Caki2 (cell line): ENCODE results near the gene FAM171A1. TPM values are rescaled to one million over a fixed set of nuclear protein-coding genes. Genes with fewer than 3 reads are reported as not detected.

Source experiments
- DNase-seq: peaks from one replicate; pipeline ENCODE4 v3.0.0-alpha.2; 2015; ENCODE audit warnings: low read depth
- in situ Hi-C: cut with HindIII; loops from 2 replicates; pipeline ENCODE4 v1.10.0; 2016; ENCODE audit warnings: low sequenced_read_pairs, low pct_unique_long_range_greater_than_20kb, mixed read lengths
- total RNA-seq: library from RNA; depleted of rRNA; stranded (reverse); fragments of >200 nt; shearing (Covaris generic); gene quantifications from 2 replicates; pipeline ENCODE4 v1.2.3, GENCODE V29; 2014; ENCODE audit warnings: low replicate concordance

FAM171A1 gene
- total RNA-seq, 1 experiment from 2014 or later = 13.2 TPM

DNA sequence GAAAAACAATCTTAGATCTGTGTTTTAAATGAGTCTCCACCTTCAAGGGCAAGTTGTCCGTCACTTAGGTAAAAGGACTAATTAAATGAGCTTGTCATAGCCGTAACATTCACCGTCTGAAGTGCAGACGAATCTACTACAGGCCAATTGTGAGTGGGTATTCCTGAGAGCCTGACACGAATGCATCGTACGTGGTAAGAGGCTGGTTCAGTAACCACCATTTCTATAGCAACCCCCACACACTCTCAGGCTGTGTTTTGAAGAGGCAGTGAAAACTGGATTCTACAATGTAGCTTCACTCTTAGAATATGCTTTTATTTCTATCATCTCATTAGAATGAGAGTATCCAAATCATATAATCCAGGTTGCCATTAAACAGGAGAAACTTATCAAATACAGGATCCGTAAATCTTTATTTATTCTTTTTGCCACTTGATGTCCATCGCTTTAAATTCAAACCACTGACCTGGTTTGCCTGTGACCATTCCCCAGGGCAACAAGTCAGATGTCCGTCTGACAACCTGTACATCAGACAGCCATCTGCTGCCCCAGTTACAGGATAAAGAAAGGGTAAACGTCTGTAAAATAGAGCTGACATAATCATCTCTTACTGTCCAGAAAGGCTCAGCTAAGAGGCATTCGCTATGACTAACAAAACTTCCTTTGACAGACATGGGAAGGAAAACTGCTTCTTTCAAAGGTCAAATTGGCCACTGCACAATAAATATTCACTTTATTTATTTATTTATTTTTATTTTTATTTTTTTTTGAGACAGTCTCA, 132.3 kb downstream of the FAM171A1 start:
- DNase-seq = no peak
- in situ Hi-C loops = no loop called here

DNA sequence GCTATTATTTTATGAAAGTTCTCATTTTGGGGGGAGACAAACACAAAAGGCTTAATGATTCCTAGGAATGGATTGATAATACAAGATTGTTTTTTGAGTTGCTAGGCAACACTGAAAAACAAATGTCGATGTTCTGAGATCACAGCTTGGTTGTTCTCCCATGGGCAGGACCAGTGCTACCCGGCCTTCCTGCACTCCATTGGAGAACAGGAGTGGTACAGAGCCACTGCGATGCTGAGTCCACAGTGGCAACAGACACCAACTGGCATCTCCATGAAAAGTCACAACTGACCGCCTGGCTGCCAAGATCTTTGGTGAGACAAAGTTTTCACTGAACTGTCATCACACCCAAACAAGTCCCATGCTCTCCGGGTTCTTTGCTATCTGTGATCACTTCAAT, 133.7 kb downstream of the FAM171A1 start:
- DNase-seq = peak; percentile 52
- in situ Hi-C loops = no loop called here

DNA sequence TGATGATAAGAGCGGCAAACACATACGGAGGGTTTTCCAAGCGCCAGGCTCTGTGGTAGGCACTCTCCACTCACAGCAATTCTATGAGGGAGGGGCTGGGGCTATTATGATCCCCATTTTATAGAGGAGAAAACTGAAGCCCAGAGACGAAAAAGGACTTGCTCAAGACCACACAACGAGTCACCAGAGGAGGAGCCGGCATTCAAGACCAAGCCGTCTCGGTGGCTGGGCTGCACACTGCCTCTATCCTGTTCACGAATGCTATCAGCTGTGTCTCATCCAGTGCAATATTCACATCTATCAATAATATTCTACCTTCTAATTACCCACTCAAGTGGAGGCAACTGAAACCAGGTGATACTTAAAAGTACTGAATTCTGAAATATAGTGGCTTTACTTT, 134.7 kb downstream of the FAM171A1 start:
- no peak for DNase-seq

DNA sequence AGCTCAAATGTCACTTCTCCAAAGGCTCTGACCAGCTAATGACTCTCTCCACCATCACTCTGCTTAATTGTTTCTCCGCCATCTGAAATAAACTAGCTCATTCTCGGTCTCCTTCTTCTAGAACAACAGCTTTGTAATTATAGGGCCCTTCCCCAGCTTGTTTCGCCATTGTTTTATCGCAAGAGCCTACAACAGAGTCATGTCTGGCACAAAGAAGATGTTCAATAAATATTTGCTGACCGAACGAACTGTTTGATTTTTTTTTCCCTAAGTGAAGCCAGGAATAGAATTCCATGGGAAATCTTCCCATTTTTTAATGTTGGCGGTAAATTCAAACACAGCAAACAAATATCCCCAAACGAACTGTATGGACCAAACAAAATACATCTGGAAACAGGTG, 138.8 kb downstream of the FAM171A1 start:
- in situ Hi-C loops = no loop called here
- no peak for DNase-seq

More for the DNA sequence above, 134.7 kb downstream of the FAM171A1 start:
- in situ Hi-C loops = no loop called here

DNA sequence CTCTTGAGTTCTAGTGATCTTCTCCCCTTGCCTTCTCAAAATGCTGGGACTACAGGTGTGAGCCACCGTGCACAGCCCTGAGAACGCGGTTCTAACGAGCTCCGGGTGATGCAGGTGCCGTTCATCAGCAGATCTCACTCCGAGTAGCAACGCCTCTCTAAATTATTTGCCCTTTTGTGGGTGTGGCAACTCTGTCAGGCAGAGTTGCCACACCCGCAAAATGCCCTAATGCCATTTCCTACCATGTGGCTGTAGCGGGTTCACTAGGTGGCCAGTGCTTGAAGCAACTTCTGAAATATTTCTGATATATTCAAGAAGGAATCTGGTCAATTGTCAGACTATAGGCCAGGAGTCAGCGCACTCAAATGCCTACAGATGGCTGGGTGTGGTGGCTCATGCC, 139.7 kb downstream of the FAM171A1 start:
- no peak for DNase-seq
- in situ Hi-C loops = no loop called here

DNA sequence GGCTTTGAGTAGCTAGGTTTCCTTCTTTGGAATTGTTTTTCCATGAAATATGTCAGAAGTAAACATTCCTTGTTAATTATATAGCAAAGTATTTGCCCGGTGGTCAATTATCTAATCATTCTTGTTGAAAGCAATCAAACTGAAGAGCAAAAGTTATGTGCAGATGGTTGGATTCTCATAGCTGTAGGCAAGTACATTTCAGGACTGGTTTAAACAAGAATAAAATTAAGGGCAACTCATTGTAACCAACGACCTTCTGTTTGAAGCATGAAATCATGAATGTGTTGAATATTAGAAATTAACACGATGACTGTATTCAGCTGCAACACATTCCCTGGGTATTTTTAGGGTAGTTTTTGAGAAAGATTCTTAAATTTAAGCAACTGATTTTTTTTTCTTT, 140.8 kb downstream of the FAM171A1 start:
- no peak for DNase-seq
- in situ Hi-C loops = no loop called here

DNA sequence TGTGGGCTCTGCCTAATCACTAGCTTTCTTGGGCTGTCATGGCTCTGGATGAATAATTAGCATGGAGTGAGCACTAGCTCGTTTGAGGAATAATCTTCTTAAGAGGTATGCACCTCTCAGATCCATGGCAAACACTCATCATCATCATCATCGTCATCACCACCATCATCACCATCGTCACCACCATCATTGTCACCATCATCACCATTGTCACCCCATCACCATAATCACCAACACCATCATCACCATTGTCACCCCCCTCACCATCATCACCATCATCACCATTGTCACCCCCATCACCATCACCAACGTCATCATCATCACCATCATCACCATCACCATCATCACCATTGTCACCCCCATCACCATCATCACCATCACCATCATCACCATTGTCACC, 141.8 kb downstream of the FAM171A1 start:
- in situ Hi-C loops = no loop called here
- no peak for DNase-seq

DNA sequence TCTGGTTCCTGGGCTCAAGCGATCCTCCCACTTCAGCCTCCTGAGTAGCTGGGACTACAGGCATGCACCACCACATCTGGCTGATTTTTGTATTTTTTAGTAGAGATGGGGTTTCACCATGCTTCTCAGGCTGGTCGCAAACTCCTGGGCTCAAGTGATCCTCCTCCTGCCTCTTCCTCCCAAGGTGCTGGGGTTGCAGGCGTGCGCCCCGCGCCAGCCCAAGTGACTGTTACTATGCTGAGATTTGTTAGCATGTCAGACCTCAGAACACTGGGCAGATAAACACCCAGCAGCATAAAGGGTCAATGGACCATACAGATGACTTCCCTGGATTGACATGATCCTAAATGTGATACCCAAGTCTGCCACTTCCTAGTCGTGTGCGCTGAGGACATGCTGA, 142.7 kb downstream of the FAM171A1 start:
- in situ Hi-C loops = no loop called here
- no peak for DNase-seq

DNA sequence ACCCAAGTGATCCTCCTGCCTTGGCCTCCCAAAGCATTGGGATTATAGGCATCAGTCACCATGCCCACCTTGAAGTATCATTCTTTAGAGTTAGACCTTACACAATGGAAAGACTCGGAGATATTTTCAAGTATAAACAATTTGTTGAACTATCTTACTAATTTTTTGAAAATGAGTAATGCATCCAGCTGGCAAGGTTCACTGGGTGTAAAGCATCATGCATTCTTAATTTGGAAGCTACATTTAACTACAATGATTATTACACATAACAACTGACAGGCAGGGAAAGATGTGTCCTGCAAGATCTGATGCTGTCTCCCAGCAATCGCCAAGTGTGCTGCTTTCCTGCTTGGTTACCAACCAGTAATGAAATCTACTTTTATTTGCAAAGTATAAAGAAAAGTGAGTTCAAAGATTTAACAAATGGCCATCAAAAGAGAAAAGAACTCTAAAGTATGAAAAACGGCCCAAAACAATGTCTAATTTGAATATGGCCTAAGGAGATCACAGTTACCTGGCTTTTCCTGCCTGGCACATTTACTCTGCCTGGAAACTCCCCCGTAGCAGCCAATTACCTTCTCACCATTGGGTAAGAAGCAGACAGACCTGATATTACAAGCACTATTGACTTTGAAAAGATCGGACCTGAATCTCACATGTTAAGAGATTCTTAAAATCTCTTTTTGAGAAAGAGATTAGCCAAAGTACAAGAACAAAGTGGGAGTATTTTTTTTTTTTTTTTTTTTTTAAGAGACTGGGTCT, 143.3 kb downstream of the FAM171A1 start:
- no peak for DNase-seq
- in situ Hi-C loops = no loop called here

DNA sequence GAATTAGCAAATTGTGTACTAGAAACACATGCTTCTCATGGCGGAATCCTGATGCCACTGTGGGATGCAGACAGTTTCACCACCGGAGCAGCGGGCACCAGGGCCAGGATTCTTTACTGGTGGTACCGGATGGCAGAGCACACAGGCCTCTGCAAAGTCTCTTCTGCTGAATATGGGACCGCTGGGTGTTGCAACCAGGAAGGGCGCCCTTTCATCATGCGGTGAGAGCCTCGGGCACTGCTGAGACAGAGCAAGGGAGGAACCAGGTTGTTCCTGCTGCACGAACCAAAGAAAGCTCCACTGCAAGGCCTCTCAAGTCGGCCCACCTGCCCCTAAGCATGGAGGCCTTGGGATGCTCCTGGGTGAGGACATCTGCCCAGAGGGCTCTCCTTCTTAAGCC, 145.6 kb downstream of the FAM171A1 start:
- in situ Hi-C loops = no loop called here
- DNase-seq = no peak

DNA sequence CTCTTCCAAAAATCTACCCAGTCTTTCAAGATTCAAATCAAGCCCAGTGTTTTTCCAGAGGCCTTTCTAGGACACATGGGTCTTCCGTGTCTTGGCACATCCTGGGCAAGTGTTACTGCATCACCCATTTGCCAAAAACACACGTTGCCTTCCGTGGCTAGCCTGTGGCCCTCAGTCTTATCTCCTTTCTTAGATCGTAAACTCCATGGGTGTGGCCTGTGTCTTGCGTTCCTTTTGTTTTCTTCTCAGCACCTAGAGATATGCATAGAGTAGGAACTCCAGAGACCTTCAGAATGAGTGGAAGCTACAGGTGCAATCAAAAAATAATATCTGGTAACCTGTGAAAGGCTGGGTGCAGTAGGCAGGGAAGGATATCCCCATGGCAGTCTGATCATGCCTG, 146.1 kb downstream of the FAM171A1 start:
- DNase-seq = no peak
- in situ Hi-C loops = no loop called here

DNA sequence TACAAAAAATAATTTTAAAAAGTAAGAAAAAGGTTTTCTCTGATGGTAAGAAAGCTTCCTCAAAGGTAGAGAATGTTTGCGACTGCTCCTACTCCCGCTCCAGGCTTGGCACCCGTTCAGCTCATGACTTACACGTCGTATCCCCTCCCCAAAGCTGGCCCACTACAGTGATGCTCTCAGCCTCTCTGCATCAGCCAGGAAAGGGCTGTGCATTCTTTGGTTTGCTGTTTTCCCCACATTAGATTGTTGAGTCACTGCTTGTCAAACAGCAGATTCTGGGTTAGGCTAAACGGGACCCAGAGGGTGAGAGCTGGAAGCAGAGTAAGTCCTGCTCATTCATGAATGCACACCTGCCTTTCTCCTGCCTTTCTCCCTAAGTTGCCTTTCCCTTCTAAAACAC, 147.9 kb downstream of the FAM171A1 start:
- in situ Hi-C loops = no loop called here
- DNase-seq = no peak

DNA sequence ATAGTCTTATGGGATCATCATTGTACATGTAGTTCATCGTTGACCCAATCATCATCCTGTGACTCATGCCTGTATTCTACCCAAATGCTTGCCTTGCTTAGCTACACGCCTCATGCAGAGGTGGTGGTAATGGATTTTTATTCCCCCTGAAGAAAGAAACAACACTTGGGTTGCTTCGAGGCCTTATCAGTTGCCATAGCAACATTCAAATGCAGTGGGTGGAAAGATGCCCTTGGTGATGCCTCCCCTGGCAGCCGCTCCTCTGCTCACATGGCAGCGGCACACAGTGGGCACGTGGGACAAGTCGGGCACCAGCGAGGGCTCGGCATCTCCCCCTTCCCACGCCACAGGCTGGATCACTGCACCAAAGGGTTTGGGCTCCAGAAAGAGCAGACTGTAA, 148.6 kb downstream of the FAM171A1 start:
- DNase-seq = no peak
- in situ Hi-C loops = no loop called here

DNA sequence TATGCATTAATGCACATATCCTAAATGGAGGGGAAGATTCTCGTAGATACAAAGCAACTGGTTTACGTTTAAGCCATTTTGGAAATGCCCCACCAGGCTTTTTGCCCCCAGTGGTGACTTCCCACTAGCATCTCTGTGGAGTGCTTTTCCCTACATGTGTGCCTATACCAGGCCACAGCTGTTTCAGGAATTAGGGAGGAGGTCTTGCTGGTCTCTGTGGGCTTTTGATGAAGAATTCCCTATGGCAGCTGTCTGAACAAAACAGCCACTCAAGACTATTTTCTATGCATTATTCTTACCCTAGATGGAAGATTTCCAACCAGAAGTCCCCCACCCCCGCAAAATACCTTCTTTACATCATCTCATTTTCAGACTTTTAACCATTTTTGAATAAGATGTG, 150.6 kb downstream of the FAM171A1 start:
- DNase-seq = no peak
- in situ Hi-C loops = no loop called here

DNA sequence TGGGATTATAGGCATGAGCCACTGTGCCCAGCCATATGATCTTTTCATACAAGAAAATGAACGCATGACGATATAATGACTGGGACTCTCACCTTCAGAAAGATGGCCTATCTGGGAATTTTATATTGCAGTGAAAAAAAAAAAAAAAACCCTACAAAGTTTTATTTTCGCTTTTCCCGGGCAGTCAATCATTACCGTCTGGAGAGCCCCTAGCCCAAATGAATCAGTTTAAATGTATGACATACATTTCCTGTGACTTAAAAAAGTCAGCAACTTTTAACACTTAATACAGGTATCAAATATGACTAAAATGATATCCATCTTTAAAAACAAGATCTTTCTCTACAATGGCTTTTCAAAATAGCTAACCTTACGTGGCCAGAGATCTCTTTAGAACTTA, 154.4 kb downstream of the FAM171A1 start:
- in situ Hi-C loops = no loop called here

DNA sequence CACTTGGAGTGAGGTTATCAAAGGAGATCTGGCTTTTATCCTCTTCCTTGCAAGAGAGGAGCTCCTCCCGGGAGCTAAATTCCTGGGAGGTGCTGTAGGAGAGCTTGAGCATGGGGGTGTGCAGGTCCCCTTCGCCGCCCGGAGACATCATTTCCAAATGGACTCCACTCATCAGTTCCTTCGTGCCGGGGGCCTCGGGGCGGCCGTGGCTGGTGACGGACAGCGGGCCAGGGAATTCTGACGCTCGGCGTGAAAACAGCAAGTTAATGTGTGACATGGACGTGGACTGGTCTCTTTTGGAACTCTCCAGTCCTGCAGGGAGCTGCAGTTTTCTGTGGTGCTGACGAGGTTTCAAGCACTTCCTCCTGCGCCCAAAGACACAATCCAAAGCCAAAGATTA, 156.9 kb downstream of the FAM171A1 start:
- in situ Hi-C loops = no loop called here
- DNase-seq = no peak

More for the DNA sequence above, 154.4 kb downstream of the FAM171A1 start:
- DNase-seq = no peak

DNA sequence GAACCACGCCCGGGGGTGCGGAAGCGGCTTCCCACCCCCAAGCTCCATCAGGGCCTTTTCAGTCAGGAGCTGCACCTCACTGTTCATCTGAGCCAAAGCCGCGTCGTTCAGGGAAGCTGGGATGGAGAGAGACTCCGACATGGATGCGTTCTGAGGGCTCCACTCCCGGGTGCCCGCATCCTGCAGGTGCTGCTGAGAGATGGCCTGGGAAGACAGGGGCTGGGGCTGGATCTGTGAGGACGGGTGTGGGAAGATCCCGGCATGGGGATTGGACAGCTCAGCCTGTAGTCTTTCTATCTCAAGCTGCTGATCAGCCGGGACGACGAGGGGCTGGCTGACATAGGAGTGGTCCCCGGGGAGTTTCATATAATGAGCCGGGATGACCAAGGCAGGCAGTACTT, 157.6 kb downstream of the FAM171A1 start:
- DNase-seq = no peak
- in situ Hi-C loops = no loop called here

DNA sequence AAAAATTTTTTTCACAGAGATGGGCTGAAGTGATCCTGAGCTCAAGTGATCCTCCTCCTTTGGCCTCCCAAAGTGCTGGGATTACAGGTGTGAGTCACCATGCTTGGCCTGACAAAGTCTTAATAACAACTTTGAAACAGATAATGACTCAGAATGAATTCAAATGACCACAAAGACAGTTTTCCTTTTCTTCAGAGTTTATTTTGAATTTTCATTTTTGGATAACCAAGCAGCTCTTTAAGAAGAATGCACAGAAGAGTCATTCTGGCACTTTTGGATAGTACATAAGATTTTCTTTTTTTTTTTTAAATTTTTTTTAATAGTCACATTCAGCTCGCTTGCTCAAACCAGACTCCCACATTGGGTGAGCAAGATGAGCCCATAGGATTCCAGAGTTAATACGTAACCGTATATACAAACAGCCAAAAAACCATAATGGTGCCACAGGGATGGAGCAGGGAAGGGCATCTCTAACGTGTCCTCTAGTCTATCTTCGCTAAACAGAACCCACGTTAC, 159.6 kb downstream of the FAM171A1 start:
- in situ Hi-C loops = no loop called here
- DNase-seq = peak; percentile 34

DNA sequence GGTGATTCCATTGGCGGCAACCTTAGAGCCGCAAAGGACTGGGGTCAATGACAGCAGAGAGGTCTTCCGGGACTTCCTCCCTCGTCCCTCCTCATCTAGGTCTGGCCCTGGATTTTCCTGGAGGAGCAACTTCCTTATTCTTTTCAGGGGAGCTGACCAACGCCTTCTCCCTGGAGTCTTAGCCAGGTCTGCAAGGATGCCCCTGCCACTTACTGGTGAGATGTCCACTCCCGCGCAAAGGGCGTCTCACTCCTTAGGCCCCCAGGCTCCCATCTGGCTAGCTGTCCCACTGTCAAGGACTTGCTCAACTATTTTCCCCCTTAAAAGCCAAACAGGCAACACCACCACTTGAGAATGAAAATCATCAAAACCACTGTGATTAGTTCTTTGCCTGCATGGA, 160.6 kb downstream of the FAM171A1 start:
- in situ Hi-C loops = no loop called here
- no peak for DNase-seq
